T47D (cell line): ENCODE measurements around the gene SOD3.

Source experiments
- DNase-seq, 2 experiments: peaks; one replicate each; pipeline versions ENCODE4 v3.0.0 to v3.0.0-alpha.2; 2011 to 2012; ENCODE audit warnings: low read depth in 1 of 2, low spot score in 1 of 2
- JUND ChIP-seq: IDR thresholded peaks from 2 replicates; pipeline ENCODE4 v1.6.1; 2012; ENCODE audit warnings: low read depth
- in situ Hi-C: cut with HindIII; loops from 2 replicates; pipeline ENCODE4 v1.10.0; 2016; ENCODE audit warnings: low sequenced_read_pairs, low pct_unique_long_range_greater_than_20kb

Gene SOD3

DNA sequence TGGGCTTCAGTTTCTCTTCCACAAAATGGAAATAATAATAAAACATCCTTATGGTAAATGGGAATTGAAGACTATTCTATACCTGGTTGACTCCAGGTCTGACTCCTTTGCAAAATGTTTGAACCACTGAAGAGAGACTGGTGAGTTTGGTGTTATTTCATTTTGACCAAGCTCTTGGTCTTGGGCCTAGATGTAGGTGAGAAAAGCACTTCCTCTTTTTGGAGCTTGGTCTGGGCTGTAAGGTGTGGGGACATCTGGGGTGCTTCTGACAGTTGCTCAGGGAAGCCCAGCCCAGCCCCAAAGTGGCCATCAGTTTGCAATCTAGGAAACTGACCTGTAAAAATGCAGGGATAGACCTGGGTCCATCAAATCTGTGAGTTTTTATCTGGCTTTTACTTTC lies 26.8 kb upstream of the SOD3 start:
- in situ Hi-C loops: no loop called here
- no peak for TF ChIP-seq JUND

DNA sequence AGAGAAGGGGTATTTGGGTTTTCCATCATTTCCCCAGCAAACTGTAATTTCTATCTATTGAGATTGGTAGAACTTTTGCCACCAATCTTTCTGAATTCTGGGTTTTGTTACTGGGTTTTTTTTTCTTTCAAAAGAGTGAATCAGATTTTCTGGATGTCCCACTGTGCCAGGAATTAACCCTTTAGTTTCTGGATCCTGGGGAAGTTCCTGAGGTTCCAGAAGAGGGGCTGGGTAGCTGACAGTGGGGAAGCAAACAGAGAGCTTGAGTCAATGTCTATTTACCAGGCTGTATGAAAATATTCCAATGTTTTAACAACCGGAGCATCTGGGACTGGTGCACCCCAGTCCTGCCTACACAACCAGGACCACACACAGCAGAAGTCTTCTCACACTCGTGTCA lies 25.8 kb upstream of the SOD3 start:
- DNase-seq: no peak
- in situ Hi-C loops: no loop called here
- no peak for TF ChIP-seq JUND

More for the DNA sequence above, 26.8 kb upstream of the SOD3 start:
- no peak for DNase-seq

DNA sequence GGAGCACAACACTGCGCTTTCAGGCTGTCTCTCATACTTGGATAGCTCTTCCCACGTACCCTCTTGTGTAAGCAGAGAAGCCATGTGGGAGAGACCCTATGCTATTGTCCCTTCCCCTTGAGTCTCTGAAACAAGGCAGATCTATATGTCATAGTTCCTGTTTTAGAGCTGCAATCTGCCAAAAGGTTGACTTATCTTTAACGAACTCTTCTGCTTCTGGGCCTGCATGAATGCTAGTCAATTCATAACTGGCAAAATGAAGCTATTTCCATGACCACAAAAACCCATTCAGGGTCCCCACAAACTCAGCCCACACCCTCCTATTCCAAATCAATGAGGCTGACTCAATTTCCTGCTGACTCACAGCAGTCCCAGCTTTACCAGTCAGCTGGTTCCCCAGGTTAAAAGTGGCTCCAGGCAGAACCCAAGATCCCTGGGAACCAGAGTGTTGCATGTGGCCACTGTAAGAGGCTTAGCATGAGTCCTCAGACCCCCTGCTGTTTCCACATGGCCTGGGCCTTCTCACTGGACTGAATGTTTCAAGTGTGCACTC lies 25.3 kb upstream of the SOD3 start:
- in situ Hi-C loops: no loop called here
- DNase-seq: no peak
- no peak for TF ChIP-seq JUND

DNA sequence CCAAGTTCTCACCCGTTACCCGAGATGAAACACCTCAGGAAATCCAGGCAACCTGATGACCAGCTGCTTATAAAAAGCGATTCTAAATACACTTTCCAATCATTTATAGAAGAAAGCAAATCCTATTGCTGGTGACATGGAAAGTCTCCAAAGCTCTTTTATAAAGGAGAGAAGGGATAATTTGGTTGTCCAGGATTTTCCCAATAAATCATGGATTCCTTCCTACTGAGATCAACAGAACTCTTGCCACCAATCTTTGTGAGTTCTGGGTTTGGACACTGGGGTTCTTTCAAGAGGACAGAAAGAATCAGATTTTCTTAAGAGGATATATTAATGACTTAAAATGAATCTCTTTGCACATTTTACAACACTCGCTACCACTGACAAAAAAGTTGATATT lies 24.7 kb upstream of the SOD3 start:
- in situ Hi-C loops: no loop called here
- DNase-seq: no peak
- no peak for TF ChIP-seq JUND

GRCh38 chr4:24771241-24771640 lies 24.1 kb upstream of the SOD3 start:
- in situ Hi-C loops: no loop called here
- no peak for DNase-seq
- no peak for TF ChIP-seq JUND

GRCh38 chr4:24772061-24772705 lies 23.2 kb upstream of the SOD3 start:
- DNase-seq: no peak
- TF ChIP-seq JUND: no peak
- in situ Hi-C loops: no loop called here

- TF ChIP-seq JUND: no peak
- in situ Hi-C loops: no loop called here
- no peak for DNase-seq
These were observed 22.4 kb upstream of the SOD3 start for GRCh38 chr4:24772952-24773351.

DNA sequence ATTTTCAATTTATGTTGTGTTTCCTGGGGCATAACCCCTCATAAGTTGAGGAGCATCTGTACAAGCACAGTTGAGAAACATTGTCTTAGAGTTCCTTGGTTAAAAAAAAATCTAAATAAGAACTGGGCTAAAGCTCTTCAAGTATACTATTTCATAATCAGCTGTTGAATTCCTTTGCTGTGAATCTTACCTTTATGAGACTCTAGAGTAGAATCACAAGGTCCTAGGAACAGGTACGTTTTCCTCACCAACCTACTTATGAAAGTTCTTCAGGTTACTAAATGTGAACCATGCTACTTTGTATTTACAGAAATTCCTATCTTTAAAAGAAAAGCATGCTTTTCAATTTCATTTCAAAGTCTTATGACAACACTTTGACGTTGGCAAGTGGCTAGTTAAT lies 20.9 kb upstream of the SOD3 start:
- no peak for TF ChIP-seq JUND
- in situ Hi-C loops: no loop called here
- no peak for DNase-seq

DNA sequence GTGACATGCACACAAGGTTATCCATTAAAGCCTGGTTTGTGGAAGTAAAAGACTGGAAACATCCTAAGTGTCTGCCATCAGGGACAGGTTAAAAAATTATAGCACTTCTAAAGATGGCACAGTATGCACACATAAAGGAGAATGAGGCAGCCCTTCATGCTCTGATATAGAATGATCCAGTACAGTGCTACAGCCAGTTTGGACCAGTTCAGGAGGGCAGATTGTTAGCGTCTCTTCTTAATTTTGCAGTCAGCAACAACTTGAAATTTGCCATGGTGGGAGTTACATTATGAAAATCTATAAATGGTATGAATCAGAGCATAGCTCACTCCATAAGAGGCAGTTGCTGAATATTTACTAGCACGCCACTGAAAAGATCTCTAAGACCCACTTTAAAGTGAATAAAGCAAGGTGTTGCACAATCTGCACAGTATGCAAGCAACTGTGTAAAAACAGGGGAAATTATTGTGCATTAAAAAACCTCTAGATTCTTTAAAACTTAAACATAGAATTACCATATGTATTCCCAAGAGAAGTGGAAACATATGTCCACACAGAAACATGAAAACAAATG lies 20.3 kb upstream of the SOD3 start:
- no peak for TF ChIP-seq JUND
- in situ Hi-C loops: no loop called here
- no peak for DNase-seq

DNA sequence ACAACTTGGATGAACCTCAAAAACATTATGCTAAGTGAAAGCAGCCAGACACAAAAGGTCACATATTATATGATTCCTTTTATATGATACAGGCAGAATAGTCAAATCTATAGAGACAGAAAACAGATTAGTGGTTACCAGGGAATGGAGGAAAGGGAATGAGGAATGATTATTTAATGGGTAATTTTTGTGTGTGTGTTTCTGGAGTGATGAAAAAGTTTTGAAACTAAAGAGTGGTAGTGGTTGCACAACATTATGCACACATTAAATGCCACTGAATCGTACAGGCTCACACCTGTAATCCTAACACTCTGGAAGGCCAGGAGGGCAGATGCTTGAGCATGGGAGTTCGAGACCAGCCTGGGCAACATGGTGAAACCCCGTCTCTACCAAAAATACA lies 19.6 kb upstream of the SOD3 start:
- no peak for TF ChIP-seq JUND
- in situ Hi-C loops: no loop called here
- DNase-seq: no peak

DNA sequence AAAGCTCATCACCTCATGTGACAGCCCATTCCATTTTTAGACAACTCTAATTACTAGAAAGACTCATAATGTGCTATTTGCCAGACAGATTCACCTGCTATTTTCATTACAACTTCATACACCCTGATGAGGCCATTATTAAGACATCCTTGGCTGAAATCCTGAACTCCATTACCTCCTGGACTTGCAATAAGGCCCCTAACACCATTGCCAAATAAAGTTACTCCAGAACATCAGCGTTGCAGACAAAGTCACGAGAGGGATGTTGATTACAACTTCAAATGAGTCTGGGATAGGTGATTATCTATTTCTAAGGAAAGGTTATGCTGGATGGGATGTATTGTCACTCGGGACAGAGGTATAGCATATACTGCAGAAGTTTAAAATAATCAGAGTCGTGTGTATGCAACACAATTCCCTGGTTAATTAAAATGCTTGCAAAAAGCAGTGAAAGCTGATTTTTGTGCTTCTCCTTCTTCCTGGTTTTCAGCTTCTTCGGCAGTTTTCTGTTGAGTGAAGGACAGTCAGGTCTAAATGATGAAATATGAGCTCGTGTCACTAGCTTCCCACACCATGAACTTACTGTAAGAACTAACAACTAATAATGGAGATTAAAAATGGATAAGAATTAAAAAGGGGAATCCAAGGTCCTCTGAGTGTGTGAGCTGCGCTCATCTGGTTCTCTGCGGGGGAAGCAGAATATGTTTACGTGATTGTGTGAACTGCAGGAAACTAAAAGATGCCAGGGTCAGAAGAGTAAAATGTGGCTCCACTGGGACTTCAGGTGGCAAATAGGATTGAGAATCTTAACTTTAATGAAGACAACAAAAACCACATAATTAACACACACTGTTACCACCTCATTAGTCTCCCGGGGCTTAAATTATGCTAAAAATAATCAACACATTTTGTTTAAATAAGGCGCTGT lies 17.6 kb upstream of the SOD3 start:
- TF ChIP-seq JUND: no peak
- DNase-seq: no peak
- in situ Hi-C loops: no loop called here

DNA sequence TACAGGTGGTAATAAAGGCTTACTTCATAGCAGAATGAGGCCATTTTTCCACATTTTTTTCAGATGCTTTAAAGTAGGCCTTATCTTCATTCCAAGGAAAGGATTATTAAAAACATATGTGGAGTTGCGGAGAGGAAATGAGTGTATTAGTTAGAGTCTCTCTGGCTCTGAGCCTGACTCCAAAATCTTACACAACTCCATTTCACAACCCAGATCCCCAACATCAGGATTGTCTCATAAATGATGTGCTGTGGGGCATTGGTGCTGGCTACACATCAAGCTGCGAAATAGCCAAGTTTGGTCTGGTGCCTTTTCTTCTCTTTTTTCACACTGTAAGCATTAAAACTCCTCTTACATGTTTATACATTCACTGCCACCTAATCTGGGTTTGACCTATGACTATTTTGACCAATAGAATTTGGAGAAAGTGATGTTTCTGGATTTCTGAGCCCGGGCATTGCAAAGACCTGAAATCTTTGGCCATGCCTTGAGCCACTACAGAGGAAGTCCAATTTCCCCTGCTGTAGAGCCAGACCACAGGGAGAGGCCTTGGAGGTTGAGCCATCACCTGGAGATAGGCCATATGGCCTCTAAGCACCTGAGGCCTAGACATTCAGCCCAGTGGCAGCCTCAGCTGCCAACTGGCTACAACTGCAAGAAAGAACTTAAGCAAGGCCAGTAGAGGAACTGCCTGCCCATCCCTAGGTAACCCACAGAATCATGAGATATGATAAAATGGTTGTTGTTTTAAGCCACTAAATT lies 16.7 kb upstream of the SOD3 start:
- in situ Hi-C loops: no loop called here
- no peak for DNase-seq
- no peak for TF ChIP-seq JUND

- DNase-seq: no peak
- TF ChIP-seq JUND: no peak
- in situ Hi-C loops: no loop called here
These were observed 14.4 kb upstream of the SOD3 start for GRCh38 chr4:24780936-24781495.
